Activated CD4-positive, alpha-beta T cell treated with anti-CD3 and anti-CD28 coated beads, Interleukin-2, Interleukin-4, amounts not matched to agents 100 ng/mL and 50 ng/mL, durations not matched to agents 16 hours and 8 hours (primary cell): ENCODE results near the gene KNDC1.

Source experiments
- DNase-seq: peaks from one replicate; pipeline ENCODE4 v3.0.0-alpha.2; 2020; ENCODE audit warnings: low spot score

The KNDC1 gene

DNA sequence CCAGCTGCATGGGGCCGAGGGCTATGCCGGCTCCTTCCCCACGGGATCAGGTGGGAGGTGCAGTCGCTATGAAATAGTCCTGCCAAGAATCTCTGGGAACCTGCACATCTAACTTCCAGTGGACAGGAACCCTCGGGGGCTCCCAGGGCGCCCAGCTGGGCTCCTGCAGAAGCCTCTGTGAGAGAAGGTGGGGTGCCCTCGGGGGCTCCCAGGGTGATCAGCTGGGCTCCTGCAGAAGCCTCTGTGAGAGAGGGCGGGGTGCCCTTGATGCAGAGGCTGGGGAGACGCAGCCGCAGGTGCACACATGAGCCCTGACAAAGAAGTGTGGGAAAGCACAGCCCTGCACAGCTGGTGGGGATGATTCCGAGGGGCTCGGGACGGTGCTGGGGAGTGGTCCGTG lies 83.6 kb downstream of the KNDC1 start:
- no peak for DNase-seq

DNA sequence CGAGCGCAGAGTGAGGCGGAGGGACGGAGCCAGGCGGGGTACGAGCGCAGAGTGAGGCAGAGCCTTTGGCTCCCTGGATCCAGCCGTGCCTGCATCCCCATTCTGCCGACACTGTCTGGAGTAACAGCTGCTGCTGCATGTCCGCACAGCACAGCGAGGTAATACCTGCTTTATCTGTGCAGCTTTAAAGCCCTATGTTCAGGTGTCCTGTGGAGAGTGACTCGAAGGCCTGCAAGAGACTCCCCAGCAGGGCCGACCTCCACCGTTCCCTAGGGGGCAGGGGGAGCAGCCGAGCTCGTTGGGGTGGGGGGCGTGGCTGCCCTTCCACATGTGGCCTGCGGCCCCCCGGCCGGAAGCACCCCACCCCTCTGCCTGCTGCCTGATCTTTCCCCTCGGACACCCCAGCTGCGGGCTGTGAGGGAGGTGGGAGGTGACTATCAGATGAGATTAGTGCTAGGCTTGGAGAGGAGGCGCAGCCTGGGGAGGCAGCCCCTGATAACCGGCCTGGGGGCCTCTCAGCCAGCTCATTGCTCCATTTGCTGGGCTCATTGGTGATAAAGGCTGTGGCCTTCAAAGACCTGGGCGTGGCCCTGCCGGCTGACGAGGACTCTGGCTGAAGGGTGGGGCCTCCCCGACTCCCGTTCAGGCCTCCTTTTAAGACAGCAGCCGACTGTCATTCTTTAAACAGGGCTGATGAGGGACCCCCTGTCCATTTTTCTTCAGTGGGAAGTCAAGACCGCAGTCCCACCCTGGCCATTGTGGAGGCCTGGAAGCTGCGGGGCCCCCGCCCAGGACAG lies 85.6 kb downstream of the KNDC1 start:
- DNase-seq = no peak

DNA sequence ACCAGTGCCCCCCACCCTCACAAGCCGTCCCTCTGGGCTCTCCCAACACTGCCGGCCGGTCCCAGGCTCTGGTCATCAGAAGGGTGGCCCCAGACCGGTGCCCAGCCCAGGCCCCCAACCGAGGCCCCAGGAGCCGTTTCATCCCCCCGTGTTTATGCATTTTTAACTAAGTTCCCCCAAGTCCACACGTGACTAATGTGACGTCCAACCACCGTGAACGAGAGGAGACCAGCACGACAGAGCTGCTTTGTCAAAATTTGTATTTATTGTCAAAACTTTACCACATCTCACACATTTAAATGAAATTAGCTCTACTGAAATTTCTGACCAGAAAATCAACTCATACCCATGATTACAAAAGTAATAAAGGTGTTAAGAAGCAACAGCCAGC lies 86.2 kb downstream of the KNDC1 start:
- DNase-seq = no peak

DNA sequence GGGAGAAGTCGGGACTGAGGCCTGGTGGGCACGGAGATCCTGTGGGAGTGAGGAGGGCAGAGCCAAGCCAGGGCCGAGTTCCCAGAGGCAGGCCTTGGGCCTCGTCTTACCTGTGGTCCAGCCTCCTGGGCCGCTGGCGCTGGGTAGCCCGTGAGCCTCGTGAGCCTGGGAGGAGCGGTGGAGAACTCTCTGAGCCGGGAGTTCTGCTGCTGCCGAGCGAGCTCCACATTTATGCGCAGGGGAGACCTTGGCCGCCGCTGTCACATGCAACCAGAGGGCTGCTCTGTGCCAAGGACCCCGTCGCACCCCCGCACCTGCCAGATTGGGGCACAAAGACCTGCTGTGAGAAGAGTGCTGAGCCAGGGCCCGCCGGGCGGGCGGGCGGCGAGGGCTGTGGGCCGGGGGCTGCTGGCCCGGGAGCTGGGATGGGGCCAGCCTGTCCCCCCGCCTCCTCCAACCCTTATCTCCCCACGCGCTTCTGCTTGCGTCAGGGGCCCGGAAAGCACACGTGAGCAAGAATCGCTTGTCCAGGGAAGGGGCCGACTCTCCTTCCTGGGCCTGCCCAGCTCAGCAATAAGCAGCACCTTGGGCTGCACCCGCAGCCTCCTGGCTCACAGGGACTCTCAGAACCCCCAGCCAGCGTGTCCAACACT lies 87.8 kb downstream of the KNDC1 start:
- no peak for DNase-seq

DNA sequence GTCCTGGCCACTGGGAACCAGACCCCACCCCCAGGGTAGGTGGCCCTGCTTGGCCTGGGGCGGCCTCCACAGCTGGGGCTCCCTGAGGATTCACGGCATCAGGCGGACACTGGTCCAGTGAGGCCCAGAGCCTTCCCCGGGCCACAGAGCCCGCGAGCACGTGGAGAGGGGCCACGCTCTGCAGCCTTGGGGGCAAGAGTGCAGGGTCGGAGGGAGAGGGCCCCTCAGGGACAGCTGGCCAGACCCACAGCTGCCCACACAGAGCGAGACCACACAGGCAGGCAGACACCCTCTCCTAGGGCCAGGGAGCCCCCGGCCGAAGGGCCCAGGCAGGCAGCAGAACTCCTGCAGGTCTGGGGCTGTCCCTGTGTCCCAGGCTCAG lies 88.3 kb downstream of the KNDC1 start:
- DNase-seq = no peak

DNA sequence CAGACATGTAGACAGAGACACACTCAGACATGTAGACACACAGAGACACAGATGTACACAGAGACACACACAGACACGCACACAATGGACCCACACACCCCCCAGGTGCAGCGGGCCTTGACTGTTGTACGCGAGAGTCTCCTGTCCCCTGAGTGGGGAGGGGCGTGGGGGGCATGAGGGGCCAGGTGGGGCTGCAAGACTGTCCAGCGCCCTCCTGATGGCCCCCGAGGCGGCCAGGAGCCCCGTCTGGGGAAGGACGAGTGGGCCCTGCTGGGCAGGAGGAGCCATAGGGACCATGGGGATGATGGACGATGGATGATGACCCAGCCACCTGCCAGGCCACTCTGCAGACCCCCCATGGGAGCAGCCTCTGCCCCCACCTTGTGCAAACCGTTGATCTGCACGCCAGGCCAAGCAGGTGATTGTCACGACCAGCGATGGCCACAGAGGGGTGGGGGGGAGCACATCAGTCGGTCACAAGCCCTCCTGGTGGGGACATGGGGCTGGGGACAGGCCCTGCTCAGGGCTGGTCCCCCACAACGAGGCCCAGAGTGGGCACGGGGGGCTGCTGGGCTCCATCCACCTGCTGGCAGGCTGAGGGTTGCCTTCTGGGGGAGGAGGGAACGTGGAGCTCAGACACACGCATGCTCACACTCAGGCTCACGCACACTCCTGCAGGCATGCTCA lies 89.2 kb downstream of the KNDC1 start:
- DNase-seq = no peak

DNA sequence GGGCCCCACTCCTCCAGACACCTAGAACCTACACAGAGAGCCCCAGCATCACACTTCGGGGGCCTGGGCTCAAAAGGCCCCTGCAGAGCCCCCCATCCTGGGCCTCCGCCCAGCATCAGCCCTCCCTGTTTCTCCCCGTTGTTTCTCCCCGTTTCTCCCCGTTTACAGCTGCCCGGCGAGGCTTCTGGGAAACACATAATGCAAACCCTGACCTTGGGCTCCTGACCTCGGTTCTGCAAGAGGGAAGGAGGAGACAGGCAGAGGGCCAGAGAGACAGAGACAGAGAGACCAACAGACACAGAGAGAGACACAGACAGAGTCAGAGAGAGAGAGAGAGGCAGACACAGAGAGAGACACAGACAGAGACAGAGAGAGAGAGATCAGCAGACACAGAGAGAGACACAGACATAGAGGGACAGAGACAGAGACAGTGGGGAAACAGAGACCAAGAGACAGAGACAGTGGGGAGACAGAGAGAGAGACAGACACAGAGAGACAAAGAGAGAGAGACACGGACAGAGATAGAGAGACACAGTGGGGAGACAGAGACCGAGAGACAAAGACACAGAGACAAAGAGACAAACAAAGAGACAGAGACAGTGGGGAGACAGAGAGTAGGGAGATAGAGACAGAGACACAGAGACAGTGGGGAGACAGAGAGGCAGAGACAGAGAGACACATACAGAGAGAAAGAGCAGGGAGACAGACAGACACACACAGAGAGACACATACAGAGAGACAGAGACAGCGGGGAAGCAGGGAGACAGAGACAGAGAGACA lies 90.1 kb downstream of the KNDC1 start:
- no peak for DNase-seq

DNA sequence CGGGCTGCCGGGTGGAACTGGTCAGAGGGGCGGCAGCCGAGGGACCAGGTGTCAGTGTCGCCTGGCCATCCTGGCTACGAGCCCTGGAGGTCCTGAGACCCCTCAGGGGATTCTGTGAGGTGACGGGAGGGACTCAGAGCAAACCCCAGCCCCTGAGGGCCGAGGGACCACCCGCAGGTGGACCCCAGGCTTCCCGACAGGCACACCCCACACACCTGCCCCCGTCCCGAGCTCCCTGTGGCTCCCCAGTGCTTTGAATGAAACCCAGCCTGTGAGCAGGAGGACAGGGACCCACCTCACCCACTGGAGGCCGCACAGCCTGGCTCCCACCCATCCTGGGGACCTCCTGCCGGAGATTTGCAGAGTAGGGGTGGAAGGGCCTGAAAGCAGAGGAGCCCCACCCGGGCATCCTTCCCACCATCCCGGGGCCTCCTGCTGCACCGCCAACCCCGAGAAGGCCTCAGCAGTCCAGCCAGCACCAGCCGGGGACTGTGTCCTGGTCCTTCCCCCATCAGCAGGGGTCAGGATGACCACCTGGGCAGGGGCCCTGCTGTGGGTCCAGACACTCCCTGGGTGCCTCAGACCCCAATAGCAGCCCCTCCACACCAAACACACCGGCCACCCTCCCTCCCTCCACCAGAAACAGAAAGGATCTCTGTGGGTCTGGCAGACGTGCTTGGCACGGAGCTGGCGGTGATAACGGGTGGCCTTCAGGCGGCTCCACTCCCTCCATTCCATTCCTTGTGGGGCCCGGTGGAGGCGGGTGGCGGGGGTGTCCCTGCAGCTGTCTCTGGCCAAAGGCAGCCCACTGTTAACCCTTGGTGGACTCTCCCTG lies 91.6 kb downstream of the KNDC1 start:
- no peak for DNase-seq

DNA sequence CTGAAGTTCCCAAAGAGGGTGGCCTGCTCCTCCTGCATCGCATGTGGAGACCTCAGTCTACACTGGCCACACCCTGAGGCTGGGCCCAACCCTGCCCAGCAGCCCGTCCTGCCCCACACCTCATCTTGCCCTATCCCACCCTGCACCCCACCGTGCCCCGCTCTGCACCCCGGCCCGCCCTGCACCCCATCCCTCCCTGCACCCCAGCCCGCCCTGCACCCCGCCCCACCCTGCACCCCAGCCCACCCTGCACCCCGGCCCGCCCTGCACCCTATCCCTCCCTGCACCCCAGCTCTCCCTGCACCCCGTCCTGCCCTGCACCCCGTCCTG lies 92.2 kb downstream of the KNDC1 start:
- DNase-seq = no peak

DNA sequence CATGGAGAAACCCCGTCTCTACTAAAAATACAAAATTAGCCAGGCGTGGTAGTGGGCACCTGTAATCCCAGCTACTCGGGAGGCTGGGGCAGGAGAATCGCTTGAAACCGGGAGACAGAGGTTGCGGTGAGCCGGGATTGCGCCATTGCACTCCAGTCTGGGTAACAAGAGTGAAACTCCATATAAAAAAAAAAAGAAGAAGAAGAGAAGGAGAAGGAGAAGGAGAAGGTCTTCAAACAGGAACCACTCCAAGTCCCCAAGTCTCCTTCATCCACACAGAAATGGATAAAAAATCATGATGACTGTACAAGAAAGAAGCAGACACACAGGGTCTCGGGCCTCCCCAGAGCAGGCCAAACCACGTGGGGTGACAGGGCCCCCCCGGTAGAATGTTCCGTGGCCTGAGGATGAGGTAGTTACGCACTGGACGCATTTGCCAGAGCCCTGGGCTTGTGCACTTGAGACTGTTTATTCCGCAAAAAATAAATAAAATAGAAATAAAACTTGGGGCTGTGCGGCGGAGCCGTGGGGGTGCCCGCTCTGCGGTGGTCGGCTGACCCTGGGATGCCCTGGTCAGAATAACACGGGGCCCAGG lies 93.4 kb downstream of the KNDC1 start:
- no peak for DNase-seq

DNA sequence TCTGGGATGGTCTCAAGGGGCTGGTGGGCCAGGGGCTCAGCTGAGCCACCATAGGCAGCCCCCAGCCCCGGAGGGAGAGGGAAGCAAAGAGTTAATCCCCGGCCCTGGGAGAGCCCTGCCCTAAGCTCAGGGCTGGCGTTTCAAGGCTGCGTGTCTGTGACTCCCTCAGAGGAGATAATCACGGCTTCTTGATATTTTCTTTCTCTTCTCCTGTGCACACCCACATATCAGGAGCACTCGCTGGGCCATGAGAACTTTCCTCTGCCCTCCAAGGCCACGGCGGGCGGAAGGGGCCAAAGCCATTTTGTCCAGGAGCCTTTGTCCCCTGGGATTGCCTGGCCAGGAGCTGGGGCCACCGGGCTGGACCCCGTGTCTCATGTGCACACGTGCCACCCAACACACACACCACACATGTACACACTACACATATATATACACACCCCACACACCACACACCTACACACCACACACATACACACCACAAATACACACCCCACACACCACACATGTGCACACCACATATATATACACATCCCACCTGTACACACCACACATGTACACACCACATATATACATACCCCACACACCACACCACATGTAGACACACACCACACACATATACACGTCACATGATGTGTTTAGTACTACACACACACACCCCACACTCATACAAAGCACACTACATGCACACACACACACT lies 94.6 kb downstream of the KNDC1 start:
- DNase-seq = no peak

DNA sequence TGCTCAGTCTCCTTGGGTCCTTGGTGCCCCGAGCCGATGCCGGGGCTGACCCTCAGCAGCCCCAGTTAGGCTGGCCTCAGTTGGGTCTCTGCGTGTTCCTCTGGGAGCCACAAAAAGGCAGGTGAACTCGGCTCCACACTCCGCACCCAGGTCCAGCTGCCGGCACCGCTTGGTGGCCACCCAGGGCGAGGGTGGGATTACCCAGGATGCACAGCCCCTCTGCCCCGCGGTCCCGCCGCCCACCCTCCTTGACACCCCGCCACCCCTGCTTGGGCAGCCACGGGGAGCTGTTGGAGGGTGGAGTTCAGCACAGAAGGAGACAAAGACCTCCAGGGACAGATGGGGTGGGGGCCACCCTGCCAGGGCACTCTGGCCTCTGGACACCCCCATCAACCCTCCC lies 95.3 kb downstream of the KNDC1 start:
- DNase-seq = no peak

DNA sequence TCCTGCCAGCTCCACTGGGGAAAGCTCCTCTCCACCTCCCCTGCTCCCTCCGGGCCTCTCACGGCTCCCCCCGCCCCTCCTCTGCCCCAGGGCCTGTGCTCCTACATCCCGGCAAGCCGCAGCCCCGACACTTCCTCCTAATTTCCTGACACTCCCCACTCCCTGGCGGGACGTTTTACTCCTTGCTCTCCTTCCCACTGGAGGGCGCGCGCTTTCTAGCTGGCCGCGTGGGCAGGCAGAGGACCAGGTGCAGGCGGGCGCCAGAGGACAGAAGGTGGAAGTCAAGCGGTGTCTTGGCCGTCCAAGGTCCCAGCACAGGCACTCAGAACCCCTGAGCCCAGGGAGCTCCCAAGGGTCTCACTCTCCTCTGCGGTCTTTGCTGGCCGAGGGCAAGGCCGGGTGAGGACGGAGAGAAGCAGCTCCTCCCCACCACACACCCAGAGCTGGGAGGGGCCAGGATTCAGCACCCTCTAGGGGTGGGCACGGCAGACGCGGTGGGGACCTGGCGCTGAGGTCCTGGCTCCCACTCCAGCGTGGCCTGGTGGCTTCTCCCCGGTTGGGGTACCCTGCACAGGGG lies 97.6 kb downstream of the KNDC1 start:
- DNase-seq = no peak

DNA sequence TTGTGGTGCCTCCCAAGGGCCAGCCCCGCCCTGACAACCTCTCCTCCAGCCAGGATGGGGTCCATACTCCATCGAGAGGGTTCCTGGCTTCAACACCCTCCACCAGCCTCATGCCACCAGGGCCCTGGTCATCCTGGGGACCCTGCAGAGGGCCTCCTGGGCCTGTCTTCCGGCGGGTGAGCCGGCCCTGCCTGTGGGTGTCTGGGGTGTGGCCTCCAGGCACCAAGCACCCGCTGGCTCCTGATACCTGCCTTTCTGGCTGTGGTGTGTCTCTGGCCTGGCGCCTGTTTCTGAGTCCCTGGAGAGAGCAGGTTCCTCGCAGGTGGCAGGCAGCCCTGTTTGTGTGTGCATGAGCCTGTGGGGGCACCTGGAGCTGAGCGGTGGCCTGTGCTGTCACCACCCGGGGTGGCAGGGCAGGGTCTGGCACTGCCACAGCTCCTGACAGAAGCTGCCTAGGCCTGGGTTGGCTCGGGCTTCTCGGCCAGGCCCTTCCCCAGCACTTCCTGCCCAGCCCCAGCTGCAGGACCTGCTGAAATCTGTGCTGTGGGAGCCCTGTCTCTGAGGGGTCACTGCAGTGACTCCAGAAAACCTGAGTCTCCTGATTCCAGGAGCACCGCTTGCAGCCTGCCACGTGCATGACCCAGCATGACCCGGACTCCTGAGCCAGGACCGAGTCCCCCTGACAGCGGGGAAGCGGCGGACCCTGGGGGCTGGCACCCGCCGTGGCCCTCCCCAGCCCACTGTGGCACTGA lies 98.2 kb downstream of the KNDC1 start:
- DNase-seq = peak; percentile 49

DNA sequence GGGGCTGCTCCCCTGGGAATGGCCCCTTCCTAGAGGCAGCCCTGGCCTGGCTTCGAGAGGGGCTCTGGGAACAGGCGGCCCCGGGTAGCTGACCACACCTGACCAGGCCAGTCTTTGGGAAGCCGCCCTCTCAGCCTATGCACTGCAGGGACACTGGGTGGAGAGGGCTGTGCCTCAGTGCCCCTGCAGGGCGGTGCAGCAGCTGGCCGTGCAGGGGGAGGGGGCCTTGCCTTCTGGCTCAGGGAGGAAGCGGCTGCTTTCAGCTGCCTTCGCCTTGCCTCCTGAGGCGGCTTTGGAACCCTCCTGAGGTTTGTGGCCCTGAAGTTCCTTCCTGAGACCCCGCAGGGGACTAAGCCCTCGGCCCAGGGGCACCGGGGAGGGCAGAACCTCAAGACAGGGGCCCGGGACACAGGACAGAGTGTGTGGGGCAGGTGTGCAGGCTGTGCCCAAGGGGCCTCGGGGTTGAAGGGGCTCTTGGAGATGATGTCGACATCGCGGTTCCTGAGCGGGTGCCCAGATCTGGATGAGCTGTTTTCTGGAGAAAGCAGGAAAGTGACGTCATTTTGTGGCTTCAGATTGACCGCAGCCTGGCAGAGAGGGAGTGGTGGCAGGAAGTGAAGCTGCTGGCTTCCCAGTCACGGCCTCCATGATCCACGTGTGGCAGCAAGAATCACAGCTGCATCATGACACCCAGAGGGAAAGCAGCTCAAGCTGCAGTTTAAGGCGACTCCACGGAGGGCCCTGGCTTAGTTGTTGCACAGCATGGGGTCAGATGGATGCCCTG lies 99.0 kb downstream of the KNDC1 start:
- peak; percentile 96 for DNase-seq

DNA sequence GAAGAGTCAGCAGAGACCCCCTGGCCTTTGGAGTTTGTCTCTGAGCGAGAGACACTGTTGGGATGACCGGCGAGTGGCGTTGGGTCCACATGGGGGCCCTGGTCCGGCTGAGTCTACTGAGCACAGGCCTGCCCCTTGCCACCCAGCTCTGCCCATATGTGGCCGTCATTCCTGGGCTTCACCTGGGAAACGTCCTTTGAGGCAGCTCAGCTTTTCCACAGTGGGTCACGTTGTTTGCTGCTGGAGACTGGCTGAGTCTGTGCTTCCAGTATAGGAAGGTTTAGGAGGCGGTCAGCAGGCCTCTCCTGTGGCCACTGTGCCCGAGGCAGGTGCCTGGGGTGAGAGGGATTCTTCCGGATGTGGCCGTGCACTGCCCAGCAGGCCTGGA lies 99.6 kb downstream of the KNDC1 start:
- no peak for DNase-seq

DNA sequence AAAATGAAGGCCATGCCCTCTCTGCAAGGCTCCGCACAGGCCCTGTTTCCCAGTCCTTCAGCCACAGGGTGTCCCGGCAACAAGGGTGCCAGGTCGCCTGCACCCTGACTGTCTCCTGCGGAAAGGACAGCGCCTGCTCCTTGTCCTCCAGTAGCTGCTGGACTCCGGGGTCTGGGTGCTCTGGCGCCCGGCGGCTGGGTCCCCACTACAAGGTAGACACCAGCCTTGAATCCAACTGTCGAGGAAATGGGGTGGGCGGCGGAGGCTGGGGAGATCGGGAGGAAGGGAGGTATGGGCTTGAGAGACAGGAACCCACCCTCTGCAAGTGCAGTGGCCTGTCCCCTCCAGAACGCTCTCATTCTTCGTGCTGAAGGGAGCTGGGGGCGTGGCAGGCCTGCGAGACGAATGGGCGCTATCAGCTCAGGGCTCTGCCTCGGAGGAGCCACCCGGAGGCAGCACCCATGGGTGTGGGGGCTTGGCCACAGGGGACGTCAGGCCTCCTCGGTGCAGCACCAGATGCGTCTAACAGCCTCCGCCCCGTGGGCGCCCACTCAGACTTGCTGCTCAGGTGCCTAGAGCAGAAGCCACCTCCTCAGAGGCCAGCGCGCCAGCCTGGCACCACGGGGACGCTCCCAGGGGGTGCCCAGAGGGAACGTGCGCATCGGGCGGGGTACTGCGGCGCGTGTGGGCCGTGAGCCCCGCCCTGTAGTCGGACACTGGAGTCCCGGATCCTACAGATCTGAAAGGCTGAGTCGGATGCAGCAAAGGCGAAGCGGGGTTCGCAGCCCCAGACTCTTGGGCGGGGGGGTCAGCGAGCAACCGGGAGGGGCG lies 101.1 kb downstream of the KNDC1 start:
- DNase-seq = peak; percentile 50
